IMR-90 (cell line): ENCODE results near the gene TMEM59. TPM values are rescaled to one million over a fixed set of nuclear protein-coding genes. Genes with fewer than 3 reads are reported as not detected.

Source experiments
- ATAC-seq: fragments of 200-7000 bp; cut with Tn5 transposase; 2 replicates; pipeline ENCODE4 v1.9.1; 2020; ENCODE audit warnings: low read depth, mild to moderate bottlenecking, moderate library complexity
- BruUV-seq: library from RNA; stranded (reverse); fragments of 400-500 nt; replicated peaks from 2 replicates; lab custom pipeline; 2021; lab: Mats Ljungman, UMichigan
- CTCF ChIA-PET: fragments of 300-600 bp; formaldehyde crosslinking; extraction: SDS; loops from one replicate; lab custom pipeline; 2021; ENCODE audit warnings: antibody characterized with exemption; lab: Yijun Ruan, JAX
- POLR2A ChIA-PET: fragments of 300-600 bp; sonication (Branson Sonifier 250); formaldehyde crosslinking; loops from one replicate; lab custom pipeline; 2022; ENCODE audit warnings: antibody characterized with exemption; ENCODE audit not compliant: unreplicated experiment; lab: Charles Lee
- DNase-seq: peaks from one replicate; pipeline ENCODE4 v3.0.0; 2013
- H2AFZ ChIP-seq: replicated peaks from 2 replicates; pipeline ENCODE3; 2013; ENCODE audit warnings: low read length, mild to moderate bottlenecking; ENCODE audit not compliant: poor library complexity
- H2AK5ac ChIP-seq: 2 replicates; pipeline ENCODE4 v1.6.1; 2013; ENCODE audit warnings: low read depth, low read length, inconsistent platforms
- H2AK9ac ChIP-seq: replicated peaks from 2 replicates; pipeline ENCODE3; 2013; ENCODE audit warnings: mild to moderate bottlenecking, low read depth, low read length, moderate library complexity; ENCODE audit not compliant: poor library complexity
- H2BK120ac ChIP-seq: 2 replicates; pipeline ENCODE4 v1.6.1; 2013; ENCODE audit warnings: low read depth, low read length, inconsistent platforms
- H2BK15ac ChIP-seq: 3 replicates; pipeline ENCODE4 v1.6.1; 2013; ENCODE audit warnings: low read depth, low read length, inconsistent platforms
- H2BK20ac ChIP-seq: 2 replicates; pipeline ENCODE4 v1.6.1; 2013; ENCODE audit warnings: low read depth, mild to moderate bottlenecking, inconsistent platforms, low read length, moderate library complexity
- H2BK5ac ChIP-seq: 2 replicates; pipeline ENCODE4 v1.6.1; 2013; ENCODE audit warnings: mild to moderate bottlenecking, low read depth, low read length, inconsistent platforms; ENCODE audit not compliant: poor library complexity, severe bottlenecking
- H3K14ac ChIP-seq: replicated peaks from 2 replicates; pipeline ENCODE4 v1.6.1; 2013; ENCODE audit warnings: low read depth, low read length, inconsistent platforms
- H3K18ac ChIP-seq: 2 replicates; pipeline ENCODE4 v1.6.1; 2013; ENCODE audit warnings: low read depth, low read length, control low read depth
- H3K23ac ChIP-seq: 2 replicates; pipeline ENCODE4 v1.6.1; 2013; ENCODE audit warnings: low read depth, low read length, inconsistent platforms
- H3K27ac ChIP-seq: 2 replicates; pipeline ENCODE4 v1.5.1; 2013; ENCODE audit warnings: mild to moderate bottlenecking, control low read depth, low read length; ENCODE audit not compliant: insufficient read depth
- H3K27me3 ChIP-seq: 2 replicates; pipeline ENCODE4 v1.6.1; 2013; ENCODE audit warnings: low read length; ENCODE audit not compliant: control insufficient read depth, insufficient read depth
- H3K36me3 ChIP-seq: 2 replicates; pipeline ENCODE4 v1.6.1; 2013; ENCODE audit warnings: low read length, mixed read lengths; ENCODE audit not compliant: control insufficient read depth, insufficient read depth
- H3K4ac ChIP-seq: 2 replicates; pipeline ENCODE4 v1.6.1; 2013; ENCODE audit warnings: low read depth, low read length, inconsistent platforms
- H3K4me1 ChIP-seq: 2 replicates; pipeline ENCODE4 v1.6.1; 2013; ENCODE audit warnings: low read length, mixed read lengths; ENCODE audit not compliant: control insufficient read depth, insufficient read depth
- H3K4me2 ChIP-seq: 2 replicates; pipeline ENCODE4 v1.6.1; 2013; ENCODE audit warnings: low read depth, mild to moderate bottlenecking, control low read depth, low read length, moderate library complexity
- H3K4me3 ChIP-seq: 2 replicates; pipeline ENCODE4 v1.5.1; 2013; ENCODE audit warnings: low read depth, mild to moderate bottlenecking, control low read depth, low read length, moderate library complexity; ENCODE audit not compliant: insufficient read depth
- H3K56ac ChIP-seq: 2 replicates; pipeline ENCODE4 v1.6.1; 2013; ENCODE audit warnings: low read length, inconsistent platforms; ENCODE audit not compliant: insufficient read depth; ENCODE audit errors: extremely low read depth
- H3K79me1 ChIP-seq, 2 experiments: 2 replicates each; pipeline ENCODE4 v1.6.1; 2013; ENCODE audit warnings: low read length in 2 of 2, inconsistent platforms in 1 of 2, low read depth in 1 of 2
- H3K9ac ChIP-seq: 2 replicates; pipeline ENCODE4 v1.6.1; 2013; ENCODE audit warnings: low read depth, low read length, control low read depth
- H3K9me1 ChIP-seq: 2 replicates; pipeline ENCODE4 v1.6.1; 2013; ENCODE audit warnings: low read length, inconsistent platforms; ENCODE audit not compliant: insufficient read depth
- H3K9me3 ChIP-seq: 2 replicates; pipeline ENCODE4 v1.6.1; 2013; ENCODE audit warnings: low read length; ENCODE audit not compliant: control insufficient read depth, insufficient read depth
- H4K20me1 ChIP-seq: 2 replicates; pipeline ENCODE4 v1.6.1; 2013; ENCODE audit warnings: low read length, inconsistent platforms; ENCODE audit not compliant: insufficient read depth
- H4K5ac ChIP-seq: 2 replicates; pipeline ENCODE4 v1.6.1; 2013; ENCODE audit warnings: mild to moderate bottlenecking, low read depth, low read length, control low read depth
- H4K8ac ChIP-seq, 2 experiments: 2 replicates each; pipeline ENCODE4 v1.6.1; 2013; ENCODE audit warnings: low read depth in 2 of 2, low read length in 2 of 2, control low read depth in 1 of 2, inconsistent platforms in 1 of 2
- H4K91ac ChIP-seq: 2 replicates; pipeline ENCODE4 v1.6.1; 2013; ENCODE audit warnings: low read depth, low read length, inconsistent platforms; ENCODE audit not compliant: insufficient read depth
- CEBPB ChIP-seq: IDR thresholded peaks from 2 replicates; pipeline ENCODE4 v1.6.1; 2012; ENCODE audit warnings: low read depth, low read length, improper control_type of control experiment
- RCOR1 ChIP-seq: IDR thresholded peaks from 2 replicates; pipeline ENCODE4 v1.6.1; 2012; ENCODE audit warnings: mild to moderate bottlenecking, low read length, improper control_type of control experiment; ENCODE audit not compliant: insufficient replicate concordance
- WGBS, 2 experiments: methylation state at CpG; one replicate each; pipeline versions ENCODE4 v1.1.5 to v1.1.7; 2013; ENCODE audit warnings: missing lambda C conversion rate in 2 of 2; ENCODE audit not compliant: insufficient read length in 1 of 2; ENCODE audit errors: extremely low coverage in 2 of 2; 5-methylcytosine and 5-hydroxymethylcytosine counted together
- dilution Hi-C: fragments of 300-500 bp; cut with HindIII; formaldehyde crosslinking; loops from one replicate; pipeline ENCODE4 v1.14.3; 2018; ENCODE audit warnings: low sequenced_read_pairs; ENCODE audit not compliant: unreplicated experiment
- in situ Hi-C: fragments of 300-500 bp; cut with MboI; formaldehyde crosslinking; loops from 3 replicates; pipeline ENCODE4 v1.14.3; 2019; ENCODE audit warnings: low sequenced_read_pairs, inconsistent platforms, mixed read lengths
- intact Hi-C: fragments of 100-400 bp; cut with micrococcal nuclease; formaldehyde crosslinking; loops from 2 replicates; pipeline ENCODE4 v1.10.0; 2022
- polyA plus RNA-seq, 3 experiments: library from polyadenylated mRNA; depleted of rRNA; stranded (reverse); fragments of >200 nt; gene quantifications; 2 replicates each; pipeline ENCODE4 v1.2.3, GENCODE V29; 2012; ENCODE audit warnings: low replicate concordance in 1 of 3
- total RNA-seq: library from RNA; depleted of rRNA; stranded (reverse); fragments of >200 nt; gene quantifications from 2 replicates; pipeline ENCODE4 v1.2.3, GENCODE V29; 2012

The TMEM59 gene
- total and polyA plus RNA-seq, 2 of the 4 experiments (the other 2 are of a cell fraction), result 239 to 241 TPM

DNA sequence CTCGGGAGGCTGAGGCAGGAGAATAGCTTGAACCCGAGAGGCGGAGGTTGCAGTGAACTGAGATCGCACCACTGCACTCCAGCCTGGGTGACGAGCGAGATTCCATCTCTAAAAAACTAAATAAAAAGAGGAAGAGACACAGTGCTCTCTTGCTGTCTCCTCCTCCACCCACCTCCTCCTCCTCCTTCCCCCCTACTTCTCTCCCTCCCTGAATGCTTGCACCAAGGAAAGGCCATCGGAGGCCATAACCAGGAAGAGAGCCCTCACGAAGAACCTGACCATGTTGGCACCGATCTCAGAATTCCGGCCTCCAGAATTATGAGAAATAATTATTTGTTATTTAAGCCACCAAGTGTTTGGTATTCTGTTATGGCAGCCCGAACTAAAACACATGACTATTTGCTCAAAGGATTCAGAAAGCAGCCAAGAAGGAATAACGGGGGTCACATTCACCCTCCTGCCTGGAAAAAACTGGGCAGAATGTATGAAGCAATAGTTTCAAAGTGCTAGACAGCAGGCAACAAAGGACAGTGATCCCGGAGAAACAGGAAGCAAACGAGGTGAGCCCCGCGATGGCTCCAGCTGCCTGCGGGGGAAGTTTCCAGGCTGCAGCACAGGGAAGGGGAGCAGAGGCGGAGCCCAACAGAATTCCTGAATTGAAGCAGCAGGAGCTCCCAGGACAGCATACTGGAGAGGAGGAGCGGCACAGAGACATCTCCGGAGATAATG, 70.8 kb downstream of the TMEM59 start:
- Histone ChIP-seq H3K9me1 (no peaks in the 10 kb centered on the region), H3K4ac (peak overlapping the region; percentile 84), H3K4me1 (peaks cover 2% of the 10 kb centered on the region; the same call in 1 of the 2 replicates), H2AFZ (peak overlapping the region; percentile 93), H3K9ac (peak overlapping the region; percentile 72), H3K23ac (peak overlapping the region; percentile 79), H4K8ac (peak overlapping the region; percentile 91 to 97), H3K27ac (peak overlapping the region; percentile 4; the same call in 1 of the 2 replicates), H2BK20ac (peak overlapping the region; percentile 64), H2AK5ac (peak overlapping the region; percentile 50; the same call in 1 of the 2 replicates), H3K27me3 (no peaks in the 10 kb centered on the region), H4K20me1 (no peaks in the 10 kb centered on the region), H2BK15ac (peak overlapping the region; percentile 57; the same call in 1 of the 3 replicates), H3K79me1 (no peaks in the 10 kb centered on the region), H2BK120ac (peak overlapping the region; percentile 89), H4K91ac (peak overlapping the region; percentile 86), H3K14ac (peak overlapping the region; percentile 92), H4K5ac (peak overlapping the region; percentile 76), H3K4me2 (peak overlapping the region; percentile 90), H3K9me3 (no peaks in the 10 kb centered on the region), H3K36me3 (no peaks in the 10 kb centered on the region), H3K56ac (peak overlapping the region; percentile 66), H2AK9ac (peak overlapping the region; percentile 71), H3K4me3 (peak overlapping the region; percentile 27; the same call in 1 of the 2 replicates), H3K18ac (peak overlapping the region; percentile 78), H2BK5ac (peak overlapping the region; percentile 19)
- DNase-seq (peak; percentile 52), ATAC-seq (peak; percentile 93)
- BruUV-seq, result no TSS peak
- no peak for TF ChIP-seq RCOR1
- TF ChIP-seq CEBPB, result peak; percentile 79
- dilution Hi-C loops, result no loop called here
- in situ Hi-C loops, result no loop called here
- CTCF ChIA-PET, result interaction anchor here (0.5 kb wide), 1 partner anchor 209 kb away, joined by 6 read pairs; no protein-coding TSS in a partner anchor
- WGBS, 2 experiments, result 7% methylated on average over 8 of the region's 20 CpGs; no CpG with 5 or more reads in 1 of the 2 experiments
- intact Hi-C loops, result loop anchor here (1.0 kb wide), 1 partner anchor 10 kb away; no protein-coding TSS in a partner anchor
- POLR2A ChIA-PET, result no interaction called here
